HL-60 (cell line): ENCODE data around the gene DOCK9.

Experiments used
- DNase-seq, 2 experiments: peaks; one replicate each; pipeline ENCODE4 v3.0.0-alpha.2; 2010 to 2020; ENCODE audit warnings: low read depth in 1 of 2, low spot score in 1 of 2
- H3K27ac ChIP-seq: fragments of 250-450 bp; sonication (Bioruptor Pico); replicated peaks from 2 replicates; pipeline ENCODE4 v1.5.1; 2020; ENCODE audit warnings: mild to moderate bottlenecking, moderate library complexity
- H3K27me3 ChIP-seq: fragments of 250-450 bp; sonication (Bioruptor Pico); 2 replicates; pipeline ENCODE4 v1.5.1; 2021; ENCODE audit warnings: mild to moderate bottlenecking, moderate library complexity; ENCODE audit not compliant: insufficient read depth, poor library complexity, severe bottlenecking
- H3K4me3 ChIP-seq: replicated peaks from 2 replicates; pipeline ENCODE4 v1.5.1; 2011; ENCODE audit warnings: mild to moderate bottlenecking, control low read depth, low read length; ENCODE audit not compliant: insufficient read depth
- CTCF ChIP-seq: IDR thresholded peaks from one replicate; pipeline ENCODE4 v1.5.1; 2011; ENCODE audit warnings: low read length, control low read depth, inconsistent platforms; ENCODE audit not compliant: insufficient read depth
- GABPA ChIP-seq: IDR thresholded peaks from 2 replicates; pipeline ENCODE4 v1.6.1; 2012; ENCODE audit warnings: low read depth
- POLR2AphosphoS5 ChIP-seq: IDR thresholded peaks from 2 replicates; pipeline ENCODE4 v1.6.1; 2012; ENCODE audit warnings: low read depth
- REST ChIP-seq: IDR thresholded peaks from 2 replicates; pipeline ENCODE4 v1.6.1; 2012; ENCODE audit warnings: low read depth; ENCODE audit not compliant: insufficient replicate concordance
- SPI1 ChIP-seq: IDR thresholded peaks from 2 replicates; pipeline ENCODE4 v1.6.1; 2012; ENCODE audit warnings: low read depth, mild to moderate bottlenecking, borderline replicate concordance

The DOCK9 gene

GRCh38 chr13:99018418-99019180 is 40.7 kb upstream of the DOCK9 start:
- Histone ChIP-seq H3K27ac (no peak overlapping the region), H3K4me3 (no peak overlapping the region), H3K27me3 (peaks cover 29% of the 10 kb centered on the region)
- no peak for TF ChIP-seq POLR2AphosphoS5
- TF ChIP-seq SPI1, result no peak
- TF ChIP-seq GABPA, result no peak
- TF ChIP-seq REST, result no peak
- TF ChIP-seq CTCF, result no peak
- DNase-seq, result no peak

DNA sequence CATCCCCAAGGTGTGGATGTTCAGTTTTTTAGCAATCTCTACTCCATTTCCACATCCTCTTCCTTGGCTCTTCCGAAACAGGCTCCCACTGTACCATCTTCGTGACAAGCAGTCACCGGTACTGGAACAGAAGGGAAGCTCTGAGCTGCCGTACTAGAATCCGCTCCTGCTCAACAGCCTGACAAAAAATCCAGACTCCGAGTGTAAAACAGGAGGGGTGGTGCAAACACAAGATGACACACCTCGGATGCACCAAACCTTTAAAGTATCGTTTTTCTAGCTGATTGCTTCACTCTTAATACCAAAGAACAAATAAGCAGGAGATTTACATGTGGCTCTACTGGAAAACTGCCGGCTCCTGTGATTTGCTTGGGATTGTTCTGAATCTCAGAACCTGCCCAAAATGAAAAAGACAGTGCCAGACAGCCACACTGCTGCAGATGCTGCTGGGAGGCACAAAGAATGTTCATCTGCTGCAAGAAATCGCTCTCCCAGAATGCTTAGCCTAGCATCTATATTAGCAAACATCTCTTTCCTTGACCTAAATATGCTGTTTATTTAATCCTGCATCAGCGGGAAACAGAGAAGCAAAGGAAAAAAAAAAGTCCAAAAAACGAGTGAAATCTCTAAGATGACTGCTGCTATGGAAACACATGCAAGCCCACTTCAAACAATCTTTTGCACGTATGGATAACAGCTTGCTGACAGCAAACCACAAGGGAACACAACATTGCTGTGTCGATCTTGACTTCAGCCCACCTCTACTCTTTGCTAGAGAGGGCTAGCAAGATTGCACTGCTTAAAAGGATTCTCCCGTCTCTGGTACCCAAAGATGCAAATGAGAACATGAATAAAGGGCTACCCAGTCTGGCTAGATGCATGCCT is 38.0 kb upstream of the DOCK9 start:
- no peak overlapping the region for H3K27ac ChIP-seq
- no peak overlapping the region for H3K4me3 ChIP-seq
- no peak for DNase-seq
- TF ChIP-seq SPI1, result no peak
- no peak for TF ChIP-seq POLR2AphosphoS5
- no peak for TF ChIP-seq CTCF
- TF ChIP-seq REST, result no peak
- TF ChIP-seq GABPA, result no peak
- peaks cover 27% of the 10 kb centered on the region for H3K27me3 ChIP-seq

DNA sequence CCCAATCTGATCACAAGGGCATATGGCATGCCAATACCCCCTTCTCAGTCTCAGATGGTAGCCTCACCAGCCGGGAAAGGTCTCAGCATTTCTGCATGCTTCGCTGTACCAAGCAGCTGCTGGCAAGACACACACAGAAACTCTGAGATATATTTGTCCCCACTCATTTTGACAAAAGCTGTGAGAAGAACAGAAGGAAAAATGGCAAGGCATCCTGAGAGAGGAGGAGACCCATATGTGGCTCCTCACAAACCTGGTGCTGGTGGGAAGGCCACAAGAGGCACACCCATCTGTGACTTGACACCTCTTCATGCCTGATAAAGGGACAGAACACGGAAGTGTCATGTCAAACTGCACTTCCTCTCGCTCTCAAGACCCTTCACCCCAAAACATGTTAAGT is 36.7 kb upstream of the DOCK9 start:
- Histone ChIP-seq H3K27me3 (peaks cover 20% of the 10 kb centered on the region), H3K27ac (no peak overlapping the region), H3K4me3 (no peak overlapping the region)
- no peak for DNase-seq
- TF ChIP-seq GABPA, result no peak
- TF ChIP-seq SPI1, result no peak
- no peak for TF ChIP-seq POLR2AphosphoS5
- no peak for TF ChIP-seq REST
- TF ChIP-seq CTCF, result no peak
